ENCODE results near the gene ERC1. TPM values are rescaled to one million over a fixed set of nuclear protein-coding genes. Genes with fewer than 3 reads are reported as not detected.
A peak's percentile ranks its signal among the peaks of the same experiment; 100 is the strongest.

The ERC1 gene
- total and polyA plus RNA-seq, 2 donors from 2014 or later = 5.1 to 68.3 TPM

- Histone ChIP-seq H3K4me3 (ENCODE audit: low read length in 3 of 3) (no peak overlapping the region), H3K27me3 (ENCODE audit: control insufficient read depth, insufficient read depth, low read length) (no peaks in the 10 kb centered on the region), H3K4me1 (ENCODE audit: control insufficient read depth in 2 of 3, insufficient read depth in 2 of 3, low read depth in 1 of 3, low read length in 3 of 3) (peaks cover 0 to 4% (median 0%) of the 10 kb centered on the region in 3 donors), H3K27ac (ENCODE audit: low read depth in 2 of 2, low read length in 2 of 2) (no peak overlapping the region), H3K36me3 (ENCODE audit: control insufficient read depth in 2 of 3, insufficient read depth in 3 of 3, low read length in 3 of 3) (no peaks in the 10 kb centered on the region), H3K9me3 (ENCODE audit: control insufficient read depth in 2 of 3, insufficient read depth in 1 of 3, low read length in 3 of 3) (no peaks in the 10 kb centered on the region), H3K9ac (ENCODE audit: low read length in 3 of 3) (no peak overlapping the region)
- no peak for DNase-seq
- intact Hi-C loops (cut with DNase I) = no loop called here
- no peak for FAIRE-seq
- no peak for TF ChIP-seq CTCF (IDR thresholded peaks at IDR 0.05; ENCODE audit: borderline replicate concordance, extremely low read depth, insufficient read depth)
Observed at GRCh38 chr12:1434296-1434955, 443.4 kb downstream of the ERC1 start.

GRCh38 chr12:1435044-1435443 is 444.0 kb downstream of the ERC1 start:
- Histone ChIP-seq H3K9ac (ENCODE audit: low read length in 3 of 3) (no peak overlapping the region), H3K27me3 (ENCODE audit: control insufficient read depth, insufficient read depth, low read length) (no peaks in the 10 kb centered on the region), H3K4me3 (ENCODE audit: low read length in 3 of 3) (no peak overlapping the region), H3K9me3 (ENCODE audit: control insufficient read depth in 2 of 3, insufficient read depth in 1 of 3, low read length in 3 of 3) (no peaks in the 10 kb centered on the region), H3K4me1 (ENCODE audit: control insufficient read depth in 2 of 3, insufficient read depth in 2 of 3, low read depth in 1 of 3, low read length in 3 of 3) (peaks cover 0 to 4% (median 0%) of the 10 kb centered on the region in 3 donors), H3K36me3 (ENCODE audit: control insufficient read depth in 2 of 3, insufficient read depth in 3 of 3, low read length in 3 of 3) (no peaks in the 10 kb centered on the region), H3K27ac (ENCODE audit: low read depth in 2 of 2, low read length in 2 of 2) (no peak overlapping the region)
- intact Hi-C loops (cut with DNase I) = no loop called here
- FAIRE-seq = no peak
- no peak for DNase-seq
- TF ChIP-seq CTCF (IDR thresholded peaks at IDR 0.05; ENCODE audit: borderline replicate concordance, extremely low read depth, insufficient read depth) = no peak

GRCh38 chr12:1435456-1435855 is 444.4 kb downstream of the ERC1 start:
- FAIRE-seq (peak; percentile 15), DNase-seq (peak in 1 of 5 donors; percentile 21)
- TF ChIP-seq CTCF (IDR thresholded peaks at IDR 0.05; ENCODE audit: borderline replicate concordance, extremely low read depth, insufficient read depth) = no peak
- Histone ChIP-seq H3K27me3 (ENCODE audit: control insufficient read depth, insufficient read depth, low read length) (no peaks in the 10 kb centered on the region), H3K4me3 (ENCODE audit: low read length in 3 of 3) (no peak overlapping the region), H3K36me3 (ENCODE audit: control insufficient read depth in 2 of 3, insufficient read depth in 3 of 3, low read length in 3 of 3) (no peaks in the 10 kb centered on the region), H3K9me3 (ENCODE audit: control insufficient read depth in 2 of 3, insufficient read depth in 1 of 3, low read length in 3 of 3) (no peaks in the 10 kb centered on the region), H3K4me1 (ENCODE audit: control insufficient read depth in 2 of 3, insufficient read depth in 2 of 3, low read depth in 1 of 3, low read length in 3 of 3) (peaks cover 0 to 4% (median 0%) of the 10 kb centered on the region in 3 donors), H3K27ac (ENCODE audit: low read depth in 2 of 2, low read length in 2 of 2) (no peak overlapping the region), H3K9ac (ENCODE audit: low read length in 3 of 3) (no peak overlapping the region)
- intact Hi-C loops (cut with DNase I) = no loop called here

GRCh38 chr12:1436015-1436414 is 445.0 kb downstream of the ERC1 start:
- H3K27ac ChIP-seq (ENCODE audit: low read depth in 2 of 2, low read length in 2 of 2) = no peak overlapping the region
- no peaks in the 10 kb centered on the region for H3K36me3 ChIP-seq (ENCODE audit: control insufficient read depth in 2 of 3, insufficient read depth in 3 of 3, low read length in 3 of 3)
- no peaks in the 10 kb centered on the region for H3K27me3 ChIP-seq (ENCODE audit: control insufficient read depth, insufficient read depth, low read length)
- H3K4me3 ChIP-seq (ENCODE audit: low read length in 3 of 3) = no peak overlapping the region
- TF ChIP-seq CTCF (IDR thresholded peaks at IDR 0.05; ENCODE audit: borderline replicate concordance, extremely low read depth, insufficient read depth) = no peak
- no peak overlapping the region for H3K9ac ChIP-seq (ENCODE audit: low read length in 3 of 3)
- peaks cover 0 to 4% (median 0%) of the 10 kb centered on the region in 3 donors for H3K4me1 ChIP-seq (ENCODE audit: control insufficient read depth in 2 of 3, insufficient read depth in 2 of 3, low read depth in 1 of 3, low read length in 3 of 3)
- no peaks in the 10 kb centered on the region for H3K9me3 ChIP-seq (ENCODE audit: control insufficient read depth in 2 of 3, insufficient read depth in 1 of 3, low read length in 3 of 3)
- DNase-seq (no peak), FAIRE-seq (no peak)
- intact Hi-C loops (cut with DNase I) = no loop called here

Measured in kidney (tissue), 14 donors.